BE2C (cell line): Measurements from ENCODE around the gene POLE.

Source experiments
- DNase-seq: peaks from one replicate; pipeline ENCODE4 v3.0.0-alpha.2; 2020
- H3K27me3 ChIP-seq: fragments of 250-450 bp; sonication (Bioruptor Pico); 2 replicates; pipeline ENCODE4 v1.5.1; 2020; ENCODE audit warnings: mild to moderate bottlenecking
- H3K36me3 ChIP-seq: fragments of 250-450 bp; sonication (Bioruptor Pico); 2 replicates; pipeline ENCODE4 v1.5.1; 2020; ENCODE audit warnings: mild to moderate bottlenecking
- H3K4me1 ChIP-seq: fragments of 250-450 bp; sonication (Bioruptor Pico); 2 replicates; pipeline ENCODE4 v1.5.1; 2020
- H3K4me3 ChIP-seq: 2 replicates; pipeline ENCODE4 v1.5.1; 2011; ENCODE audit warnings: low read depth, low read length
- H3K9me3 ChIP-seq: fragments of 250-450 bp; sonication (Bioruptor Pico); 2 replicates; pipeline ENCODE4 v1.5.1; 2020
- CTCF ChIP-seq: IDR thresholded peaks from 2 replicates; pipeline ENCODE4 v1.5.1; 2012; ENCODE audit warnings: mild to moderate bottlenecking, low read depth, low read length

Gene POLE

DNA sequence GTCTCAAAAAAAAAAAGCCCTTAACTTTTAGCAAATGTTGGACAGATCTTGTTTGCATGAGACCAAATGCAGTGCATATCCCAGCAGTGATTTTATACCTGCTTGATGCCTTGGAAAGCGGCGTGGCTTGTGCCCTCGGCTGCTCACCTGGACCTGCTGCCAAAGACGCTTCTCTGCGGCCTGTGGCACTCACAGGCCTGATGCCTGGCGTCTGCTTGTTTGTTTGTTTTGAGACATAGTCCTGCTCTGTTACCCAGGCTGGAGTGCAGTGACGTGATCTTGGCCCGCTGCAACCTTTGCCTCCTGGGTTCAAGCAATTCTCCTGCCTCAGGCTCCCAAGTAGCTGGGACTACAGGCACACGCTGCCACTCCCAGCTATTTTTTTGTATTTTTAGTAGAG, 28.7 kb upstream of the POLE start:
- no peaks in the 10 kb centered on the region for H3K27me3 ChIP-seq
- no peaks in the 10 kb centered on the region for H3K9me3 ChIP-seq
- peaks cover 65% of the 10 kb centered on the region for H3K36me3 ChIP-seq
- no peak for DNase-seq
- no peak for TF ChIP-seq CTCF
- H3K4me3 ChIP-seq = no peak overlapping the region
- no peaks in the 10 kb centered on the region for H3K4me1 ChIP-seq

- peaks cover 46% of the 10 kb centered on the region for H3K36me3 ChIP-seq
- TF ChIP-seq CTCF = no peak
- no peak overlapping the region for H3K4me3 ChIP-seq
- H3K27me3 ChIP-seq = no peaks in the 10 kb centered on the region
- no peak for DNase-seq
- H3K4me1 ChIP-seq = no peaks in the 10 kb centered on the region
- H3K9me3 ChIP-seq = no peaks in the 10 kb centered on the region
Measured at GRCh38 chr12:132713123-132713522, 26.0 kb upstream of the POLE start.

GRCh38 chr12:132711080-132711843, 24.1 kb upstream of the POLE start:
- no peak for DNase-seq
- H3K9me3 ChIP-seq = no peaks in the 10 kb centered on the region
- no peaks in the 10 kb centered on the region for H3K4me1 ChIP-seq
- TF ChIP-seq CTCF = no peak
- peak overlapping the region; percentile 69 for H3K4me3 ChIP-seq
- H3K27me3 ChIP-seq = no peaks in the 10 kb centered on the region
- peaks cover 27% of the 10 kb centered on the region for H3K36me3 ChIP-seq

DNA sequence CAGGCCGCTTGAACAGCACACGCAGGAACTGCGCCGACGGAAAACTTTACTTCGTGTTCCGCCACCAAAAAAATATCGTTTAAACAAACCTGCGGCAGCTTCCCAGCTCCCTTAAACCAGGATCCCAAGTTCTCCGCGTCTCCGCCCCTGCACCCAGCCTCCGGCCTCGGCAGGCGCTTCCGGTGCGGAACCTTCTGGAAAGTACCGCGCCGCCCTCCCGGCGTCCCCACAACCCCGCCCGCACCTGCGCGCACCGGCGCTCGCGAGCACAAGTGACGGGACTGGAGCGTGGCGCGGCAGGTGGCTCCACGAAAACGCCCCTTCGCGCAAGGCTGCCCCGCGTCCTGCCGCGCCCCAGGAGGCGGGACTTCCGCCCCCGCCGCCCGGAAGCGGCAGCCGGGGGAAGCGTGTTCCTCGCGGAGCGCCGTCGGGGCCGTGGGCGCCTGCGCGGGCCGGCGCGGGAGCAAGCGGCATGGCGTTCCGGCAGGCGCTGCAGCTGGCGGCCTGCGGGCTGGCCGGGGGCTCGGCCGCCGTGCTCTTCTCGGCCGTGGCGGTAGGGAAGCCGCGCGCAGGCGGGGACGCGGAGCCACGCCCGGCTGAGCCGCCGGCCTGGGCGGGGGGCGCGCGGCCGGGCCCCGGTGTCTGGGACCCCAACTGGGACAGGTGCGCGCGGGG, 23.4 kb upstream of the POLE start, which contains the start of gene PGAM5:
Gene PGAM5 (plus strand): TSS at position 438 of the 675 bp plus-strand sequence. CDS start 35 bp downstream, at position 473.
- Histone ChIP-seq H3K36me3 (peaks cover 22% of the 10 kb centered on the region), H3K9me3 (no peaks in the 10 kb centered on the region), H3K4me3 (peak within 1 kb of the TSS; percentile 69), H3K4me1 (no peaks in the 10 kb centered on the region), H3K27me3 (no peaks in the 10 kb centered on the region)
- peak; percentile 87 for DNase-seq
- no peak for TF ChIP-seq CTCF

DNA sequence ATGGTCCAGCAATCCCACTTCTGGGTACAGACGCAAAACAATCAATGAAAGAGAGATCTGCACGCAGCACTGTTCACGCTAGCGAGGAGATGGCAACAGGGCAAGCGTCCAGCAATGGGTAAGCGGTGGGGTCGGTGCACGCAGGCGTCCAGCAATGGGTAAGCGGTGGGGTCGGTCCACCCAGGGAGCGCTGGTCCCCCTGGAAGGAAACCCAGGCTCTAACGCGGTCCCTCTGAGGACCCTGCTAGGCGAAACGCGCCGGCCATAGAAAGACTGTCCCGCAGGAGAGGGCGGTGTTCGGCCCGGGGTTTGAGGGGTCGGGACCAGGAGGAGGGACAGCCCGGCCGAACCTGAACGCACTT, 22.9 kb upstream of the POLE start:
- no peak for DNase-seq

More for the DNA sequence above, 22.9 kb upstream of the POLE start:
- Histone ChIP-seq H3K27me3 (no peaks in the 10 kb centered on the region), H3K4me3 (peak overlapping the region; percentile 69), H3K4me1 (no peaks in the 10 kb centered on the region), H3K9me3 (no peaks in the 10 kb centered on the region), H3K36me3 (peaks cover 20% of the 10 kb centered on the region)
- TF ChIP-seq CTCF = no peak
